Bronchial epithelial cell (primary cell): ENCODE results near the gene GTF2F2. TPM values are rescaled to one million over a fixed set of nuclear protein-coding genes. Genes with fewer than 3 reads are reported as not detected.

ENCODE experiments used
- DNase-seq: peaks from one replicate; pipeline ENCODE4 v3.0.0-alpha.2; 2010; ENCODE audit warnings: low read depth
- FAIRE-seq: peaks from 2 replicates; lab custom pipeline; 2011; peaks lifted over from hg19 to GRCh38; lab: Jason Lieb, UNC
- H3K27me3 ChIP-seq: 2 replicates; pipeline ENCODE4 v1.5.1; 2011; ENCODE audit warnings: low read length; ENCODE audit not compliant: control insufficient read depth, insufficient read depth
- H3K36me3 ChIP-seq: 2 replicates; pipeline ENCODE4 v1.5.1; 2011; ENCODE audit warnings: low read length; ENCODE audit not compliant: control insufficient read depth, insufficient read depth
- H3K4me3 ChIP-seq: 2 replicates; pipeline ENCODE4 v1.5.1; 2011; ENCODE audit warnings: mild to moderate bottlenecking, low read depth, low read length, control low read depth
- CTCF ChIP-seq: IDR thresholded peaks from 2 replicates; pipeline ENCODE4 v1.5.1; 2011; ENCODE audit warnings: mild to moderate bottlenecking, moderate library complexity, low read length, control low read depth, inconsistent platforms; ENCODE audit not compliant: insufficient read depth, severe bottlenecking
- total RNA-seq: library from RNA; depleted of rRNA; stranded (reverse); fragments of >200 nt; gene quantifications from 2 replicates; pipeline ENCODE4 v1.2.1, GENCODE V29; 2014

The GTF2F2 gene
- total RNA-seq, 1 donor from 2014 or later = 42.4 TPM

GRCh38 chr13:45206340-45206739, 86.0 kb downstream of the GTF2F2 start:
- DNase-seq = peak; percentile 99
- Histone ChIP-seq H3K36me3 (no peaks in the 10 kb centered on the region), H3K4me3 (no peak overlapping the region), H3K27me3 (no peaks in the 10 kb centered on the region)
- no peak for FAIRE-seq
- TF ChIP-seq CTCF = no peak

GRCh38 chr13:45207319-45207718, 87.0 kb downstream of the GTF2F2 start:
- TF ChIP-seq CTCF = no peak
- FAIRE-seq (no peak), DNase-seq (peak; percentile 57)
- Histone ChIP-seq H3K27me3 (no peaks in the 10 kb centered on the region), H3K4me3 (no peak overlapping the region), H3K36me3 (no peaks in the 10 kb centered on the region)

GRCh38 chr13:45208132-45208531, 87.8 kb downstream of the GTF2F2 start:
- no peak for DNase-seq
- no peak for TF ChIP-seq CTCF
- no peak for FAIRE-seq
- Histone ChIP-seq H3K36me3 (no peaks in the 10 kb centered on the region), H3K4me3 (no peak overlapping the region), H3K27me3 (no peaks in the 10 kb centered on the region)

- Histone ChIP-seq H3K27me3 (no peaks in the 10 kb centered on the region), H3K4me3 (no peak overlapping the region), H3K36me3 (no peaks in the 10 kb centered on the region)
- FAIRE-seq = no peak
- TF ChIP-seq CTCF = no peak
- DNase-seq = peak; percentile 97
Observed at GRCh38 chr13:45209229-45209628, 88.9 kb downstream of the GTF2F2 start.

- TF ChIP-seq CTCF = no peak
- DNase-seq = no peak
- Histone ChIP-seq H3K4me3 (no peak overlapping the region), H3K36me3 (no peaks in the 10 kb centered on the region), H3K27me3 (no peaks in the 10 kb centered on the region)
- no peak for FAIRE-seq
Observed at GRCh38 chr13:45215392-45216077, 95.2 kb downstream of the GTF2F2 start.

GRCh38 chr13:45216193-45216592, 95.9 kb downstream of the GTF2F2 start:
- DNase-seq (no peak), FAIRE-seq (no peak)
- no peaks in the 10 kb centered on the region for H3K36me3 ChIP-seq
- H3K27me3 ChIP-seq = no peaks in the 10 kb centered on the region
- TF ChIP-seq CTCF = no peak
- no peak overlapping the region for H3K4me3 ChIP-seq
